HG03095 (cell line): ENCODE data around the gene TMX4.
A peak's percentile ranks its signal among the peaks of the same experiment; 100 is the strongest.

ENCODE experiments used
- ATAC-seq: cut with Tn5 transposase; IDR thresholded peaks from one replicate; pipeline ENCODE4 v1.9.1; 2021; ENCODE audit warnings: moderate library complexity; ENCODE audit not compliant: unreplicated experiment

TMX4 gene

GRCh38 chr20:8019998-8020247 is 362 bp upstream of the TMX4 start:
- no peak for ATAC-seq

GRCh38 chr20:8018958-8019245 is 659 bp downstream of the TMX4 start:
- peak; percentile 58 for ATAC-seq

- ATAC-seq, result no peak
Observed at GRCh38 chr20:8012724-8013123, 6.8 kb downstream of the TMX4 start.

GRCh38 chr20:8008733-8009132 is 10.8 kb downstream of the TMX4 start:
- ATAC-seq, result no peak

GRCh38 chr20:8007490-8007889 is 12.1 kb downstream of the TMX4 start:
- ATAC-seq, result no peak

GRCh38 chr20:8005575-8006366 is 13.8 kb downstream of the TMX4 start:
- ATAC-seq, result no peak

GRCh38 chr20:8005033-8005432 is 14.5 kb downstream of the TMX4 start:
- ATAC-seq, result no peak

GRCh38 chr20:8002056-8002455 is 17.5 kb downstream of the TMX4 start:
- ATAC-seq, result no peak

GRCh38 chr20:8000796-8001195 is 18.8 kb downstream of the TMX4 start:
- no peak for ATAC-seq

GRCh38 chr20:7996898-7997297 is 22.7 kb downstream of the TMX4 start:
- no peak for ATAC-seq

- no peak for ATAC-seq
Observed at GRCh38 chr20:7994809-7995208, 24.8 kb downstream of the TMX4 start.

GRCh38 chr20:7993703-7994102 is 25.9 kb downstream of the TMX4 start:
- no peak for ATAC-seq

GRCh38 chr20:7993238-7993637 is 26.3 kb downstream of the TMX4 start:
- no peak for ATAC-seq

GRCh38 chr20:7990385-7990784 is 29.2 kb downstream of the TMX4 start:
- ATAC-seq, result no peak

GRCh38 chr20:7989379-7989778 is 30.2 kb downstream of the TMX4 start:
- no peak for ATAC-seq

GRCh38 chr20:7985916-7986315 is 33.6 kb downstream of the TMX4 start:
- ATAC-seq, result no peak

- no peak for ATAC-seq
Observed at GRCh38 chr20:7984192-7984591, 35.4 kb downstream of the TMX4 start.

- ATAC-seq, result no peak
Observed at GRCh38 chr20:7981374-7981773, 38.2 kb downstream of the TMX4 start.

GRCh38 chr20:7980332-7981046 is 39.1 kb downstream of the TMX4 start:
- ATAC-seq, result peak; percentile 57

- ATAC-seq, result no peak
Observed at GRCh38 chr20:7977709-7978108, 41.9 kb downstream of the TMX4 start.

- ATAC-seq, result no peak
Observed at GRCh38 chr20:7975851-7976414, 43.6 kb downstream of the TMX4 start.

GRCh38 chr20:7974785-7975435 is 44.7 kb downstream of the TMX4 start:
- ATAC-seq, result no peak
